ENCODE results near the gene ZNF670.

ZNF670 gene

DNA sequence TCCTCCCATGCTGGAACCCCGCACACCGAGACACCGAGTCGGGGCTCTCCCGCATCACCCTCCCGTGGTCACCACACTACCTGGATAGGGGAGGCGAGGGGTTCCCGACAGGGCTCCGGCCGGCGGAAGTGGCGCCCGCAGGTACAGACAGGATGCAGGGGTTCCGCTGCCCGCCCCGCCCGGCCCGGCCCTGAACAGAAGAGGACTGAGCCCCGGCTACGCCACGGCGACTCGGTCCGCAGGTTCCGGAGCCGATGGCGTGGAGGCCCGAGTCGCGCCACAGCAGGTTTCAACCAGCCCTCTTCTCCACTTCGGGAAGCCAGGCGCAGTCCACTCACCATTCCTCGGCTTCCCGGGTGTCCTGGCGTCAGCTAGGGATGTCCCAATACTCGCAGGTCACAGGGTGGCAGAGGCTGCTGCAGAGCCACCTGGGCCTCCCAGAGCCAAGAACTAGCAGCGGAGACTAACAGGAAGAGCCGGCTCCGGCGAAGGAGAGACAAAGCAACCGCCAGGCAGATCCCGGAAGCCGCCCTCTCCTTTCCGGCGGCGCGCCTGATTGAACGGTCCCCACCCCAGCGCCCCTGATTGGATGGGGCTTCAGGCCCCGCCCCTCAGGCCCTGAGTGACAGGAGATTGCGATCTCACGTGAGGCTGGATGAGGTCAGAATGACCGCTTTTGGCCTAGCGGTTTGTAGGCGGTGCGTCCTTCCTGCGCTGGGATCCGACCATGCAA, 25.4 kb upstream of the ZNF670 start, which contains the start of gene ZNF669:
Gene ZNF669 (minus strand): TSS at position 498 of the 733 bp plus-strand sequence. CDS start 157 bp downstream, at position 341.
- peak; percentile 91 for DNase-seq

DNA sequence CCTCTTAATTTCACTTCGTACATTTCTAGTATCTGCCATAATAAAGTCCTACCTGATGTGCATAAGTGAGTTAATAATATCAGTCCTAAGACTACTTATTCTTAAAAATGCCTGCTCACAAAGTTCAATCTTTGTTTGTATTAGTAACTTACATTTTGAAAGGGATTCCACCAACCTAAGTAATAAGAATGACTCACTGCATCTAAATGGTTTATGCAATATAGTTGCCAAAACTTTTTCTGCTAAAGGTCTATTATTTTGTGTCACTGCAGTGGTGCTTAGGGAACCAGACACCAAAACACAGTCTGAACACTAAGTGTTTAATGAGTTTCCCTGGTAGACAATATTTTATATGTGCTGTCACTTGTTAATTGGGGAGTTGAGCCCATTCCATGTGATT, 23.8 kb upstream of the ZNF670 start:
- no peak for DNase-seq

DNA sequence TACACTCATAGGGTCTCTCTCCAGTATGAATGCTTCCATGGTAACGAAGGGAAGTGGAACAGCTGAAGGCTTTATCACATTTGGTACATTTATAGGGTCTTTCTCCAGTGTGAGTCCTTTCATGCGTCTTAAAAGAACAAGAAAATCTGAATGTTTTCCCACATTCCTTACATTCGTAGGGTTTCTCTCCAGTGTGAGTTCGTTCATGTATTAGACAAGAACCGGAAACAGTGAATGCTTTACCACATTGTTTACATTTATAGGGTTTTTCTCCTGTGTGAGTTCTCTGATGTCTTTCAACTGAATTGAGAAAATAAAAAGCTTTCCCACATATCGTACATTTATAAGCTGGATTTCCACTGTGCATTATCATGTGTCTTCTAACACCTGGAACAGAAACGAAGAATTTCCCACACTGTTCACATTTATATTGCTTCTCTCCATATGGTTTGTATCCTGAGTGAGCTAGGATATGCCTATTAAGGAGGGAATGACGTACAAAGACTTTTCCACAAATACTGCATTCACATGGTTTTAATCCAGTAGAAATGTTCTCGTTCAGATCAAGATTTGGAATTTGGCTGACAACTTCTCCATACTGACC, 22.2 kb upstream of the ZNF670 start:
- no peak for DNase-seq

- DNase-seq = no peak
Measured at GRCh38 chr1:247096958-247097357, 18.3 kb upstream of the ZNF670 start.

GRCh38 chr1:247096544-247096943, 17.9 kb upstream of the ZNF670 start:
- no peak for DNase-seq

GRCh38 chr1:247096112-247096511, 17.5 kb upstream of the ZNF670 start:
- DNase-seq = no peak

- DNase-seq = no peak
Measured at GRCh38 chr1:247090455-247090854, 11.8 kb upstream of the ZNF670 start.

DNA sequence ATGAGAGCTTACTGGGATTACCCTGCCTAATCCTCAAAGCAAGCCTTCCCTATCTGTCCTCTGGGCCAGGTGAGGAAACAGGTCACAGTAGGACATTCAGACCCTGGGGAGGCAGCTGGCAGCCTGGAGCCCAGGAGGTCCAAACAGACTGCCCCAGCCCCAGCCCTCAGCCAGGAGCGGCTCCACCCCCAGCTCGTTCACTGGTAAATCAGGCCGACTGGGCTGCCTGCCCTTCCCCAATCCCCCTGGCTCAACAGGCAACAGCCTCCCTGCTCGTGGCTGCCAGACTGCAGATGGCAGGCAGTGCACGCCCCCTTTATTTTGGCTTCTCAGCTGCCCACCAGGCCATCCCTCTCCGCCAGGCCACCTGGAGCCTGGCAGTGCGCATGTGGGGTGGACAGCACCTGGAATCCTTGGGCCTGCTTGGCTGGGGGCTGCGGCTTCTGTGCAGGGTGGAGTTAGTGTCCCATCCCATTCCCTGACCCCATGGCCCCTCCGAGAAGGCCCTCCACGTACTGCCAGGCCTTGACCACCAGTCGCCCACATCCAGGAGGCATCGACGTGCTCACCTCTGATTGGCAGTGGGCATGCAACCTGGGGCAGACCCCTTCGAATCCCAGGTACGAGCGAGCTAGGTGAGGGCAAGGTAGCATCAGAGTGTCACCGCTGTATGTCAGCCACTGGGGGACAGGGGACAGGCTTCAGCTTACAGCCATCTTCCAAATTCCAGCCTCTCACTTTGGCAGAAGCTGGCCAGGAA, 11.2 kb upstream of the ZNF670 start:
- no peak for DNase-seq

DNA sequence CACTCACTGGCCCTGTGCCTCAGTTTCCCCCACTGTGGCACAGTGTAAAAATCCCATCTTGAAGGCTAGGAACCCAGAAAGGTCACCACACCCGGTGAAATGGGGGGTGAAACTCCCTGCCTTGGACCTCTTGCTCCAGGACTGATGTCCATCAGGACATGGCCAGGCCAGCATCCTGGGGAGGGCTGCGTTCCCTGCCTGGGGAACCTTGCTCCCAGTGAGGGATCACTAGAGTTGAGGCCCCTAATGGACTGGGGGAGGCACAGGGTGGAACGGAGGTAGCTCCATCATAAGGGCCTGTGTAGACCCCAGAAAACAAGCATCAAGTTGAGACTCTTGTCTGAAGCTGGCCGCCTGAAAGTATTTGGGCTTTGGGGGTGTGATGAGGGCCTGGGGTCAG, 10.4 kb upstream of the ZNF670 start:
- DNase-seq = no peak

DNA sequence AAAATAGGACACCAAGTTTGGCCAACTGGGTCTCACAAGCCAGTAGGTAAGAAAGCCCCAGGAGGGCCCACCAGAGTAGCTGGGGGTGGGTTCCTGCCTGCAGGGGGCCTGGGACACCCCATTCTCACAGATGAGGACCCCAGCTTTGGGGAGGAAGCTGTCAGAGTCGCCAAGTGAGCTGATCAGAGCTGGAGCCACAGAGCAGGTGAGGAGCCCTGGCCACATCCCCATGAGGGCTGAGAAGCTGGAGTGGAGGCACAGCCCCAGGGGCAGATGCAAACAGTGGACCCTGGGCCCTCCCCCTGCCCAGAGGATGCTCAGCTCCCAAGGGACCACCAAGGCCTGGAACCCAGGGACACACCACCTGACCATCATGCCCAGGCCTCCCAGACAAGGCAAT, 8.6 kb upstream of the ZNF670 start:
- no peak for DNase-seq

- DNase-seq = no peak
Measured at GRCh38 chr1:247085310-247085709, 6.7 kb upstream of the ZNF670 start.

DNA sequence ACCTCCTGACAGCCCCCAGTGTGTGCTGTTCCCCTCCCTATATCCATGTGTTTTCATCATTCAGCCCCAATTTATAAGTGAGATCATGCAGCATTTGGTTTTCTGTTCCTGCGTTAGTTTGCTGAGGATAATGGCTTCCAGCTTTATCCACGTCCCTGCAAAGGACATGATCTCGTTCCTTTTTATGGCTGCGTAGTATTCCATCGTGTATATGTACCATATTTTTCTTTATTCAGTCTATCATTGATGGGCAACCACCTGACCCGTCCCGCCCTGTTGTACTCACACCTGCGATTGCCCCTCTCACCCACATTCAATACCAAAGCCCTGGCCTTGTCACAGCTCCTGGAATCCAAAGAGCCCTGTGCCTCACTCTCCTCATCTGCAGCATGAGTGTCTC, 6.2 kb upstream of the ZNF670 start:
- DNase-seq = no peak

DNA sequence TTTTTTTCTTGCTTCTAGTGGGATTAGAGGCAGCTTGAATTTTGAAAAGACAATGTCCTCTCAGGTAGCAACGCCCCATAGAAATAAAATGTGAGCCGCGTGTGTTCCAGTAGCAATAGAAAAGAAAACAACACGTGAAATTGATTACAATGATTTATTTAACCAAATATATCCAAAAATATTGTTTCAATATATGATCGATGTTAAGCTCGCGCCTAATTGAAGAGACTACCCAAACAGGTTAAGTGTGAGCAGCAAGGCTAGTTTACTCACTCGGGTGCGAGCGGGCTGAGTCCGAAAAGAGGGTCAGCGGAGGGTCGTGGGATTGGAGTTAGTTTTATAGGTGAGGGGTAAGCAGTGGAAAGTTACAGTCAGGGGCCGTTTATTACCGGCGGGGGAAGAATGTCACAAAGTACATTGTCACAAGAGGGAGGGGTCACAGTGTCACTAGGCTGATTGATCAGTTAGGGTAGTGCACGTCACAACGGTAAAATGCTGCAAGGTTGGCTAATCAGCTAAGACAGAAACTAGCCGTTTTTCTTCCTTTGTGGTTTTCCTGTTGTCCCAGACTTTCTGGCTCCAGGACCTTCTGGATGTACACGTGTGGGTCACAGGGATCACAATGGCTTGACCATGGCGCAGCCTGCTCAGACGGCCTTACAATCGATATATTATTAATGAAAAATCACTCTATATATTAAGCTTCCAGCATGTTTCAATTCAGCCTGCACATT, 697 bp upstream of the ZNF670 start:
- no peak for DNase-seq

DNA sequence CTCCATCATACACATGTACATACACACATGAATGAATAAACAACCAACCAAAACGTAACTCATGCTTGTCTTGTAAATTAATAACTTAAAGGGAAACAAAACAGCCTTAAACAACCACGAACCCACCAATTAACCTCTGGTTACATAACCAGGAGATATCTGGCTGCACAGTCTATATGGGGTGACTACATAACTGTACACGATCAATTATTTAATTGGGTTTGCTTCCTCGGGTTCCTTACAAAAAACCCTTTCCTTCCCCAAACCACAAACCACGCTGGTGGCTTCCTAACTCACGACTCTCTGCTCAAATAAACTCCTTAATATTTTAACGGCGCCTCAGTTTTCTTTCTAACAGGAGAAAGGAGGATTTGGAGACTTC, 744 bp downstream of the ZNF670 start:
- no peak for DNase-seq

DNA sequence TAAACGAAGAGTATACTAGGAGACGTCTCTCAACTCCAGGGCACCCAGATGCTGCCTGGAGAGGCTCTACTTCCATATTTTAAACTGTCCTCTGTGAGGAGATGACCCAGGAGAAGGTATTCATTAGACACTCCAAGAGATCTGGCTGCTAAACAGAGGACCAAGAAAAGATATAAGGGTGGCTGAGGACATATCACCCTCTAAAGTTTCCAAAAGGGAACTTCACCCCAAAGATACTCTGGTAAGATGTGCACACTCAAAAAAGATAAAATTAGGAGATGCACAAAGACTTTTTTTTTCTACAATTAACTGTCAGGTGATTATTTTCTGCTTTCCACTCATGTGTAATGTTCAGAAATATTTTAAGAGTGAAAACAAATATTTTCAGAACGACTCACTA, 1.4 kb downstream of the ZNF670 start:
- DNase-seq = peak; percentile 16

DNA sequence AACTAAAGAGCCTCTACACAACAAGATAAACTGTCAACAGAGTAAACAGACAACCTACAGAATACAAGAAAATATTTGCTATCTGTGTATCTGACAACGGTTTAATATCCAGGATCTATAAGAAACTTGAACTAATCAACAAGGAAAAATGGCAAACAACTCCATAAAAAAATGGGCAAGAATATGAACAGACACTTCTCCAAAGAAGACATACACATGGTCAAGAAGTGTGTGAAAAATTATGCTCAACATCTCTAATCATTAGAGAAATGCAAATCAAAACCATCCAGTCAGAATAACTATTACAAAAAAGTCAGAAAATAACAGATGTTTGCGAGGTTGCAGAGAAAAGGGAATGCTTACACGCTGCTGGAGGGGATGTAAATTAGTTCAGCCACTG, 8.0 kb downstream of the ZNF670 start:
- DNase-seq = no peak

- no peak for DNase-seq
Measured at GRCh38 chr1:247064304-247064703, 14.3 kb downstream of the ZNF670 start.

- no peak for DNase-seq
Measured at GRCh38 chr1:247060771-247061170, 17.8 kb downstream of the ZNF670 start.

GRCh38 chr1:247056071-247056470, 22.5 kb downstream of the ZNF670 start:
- no peak for DNase-seq

DNA sequence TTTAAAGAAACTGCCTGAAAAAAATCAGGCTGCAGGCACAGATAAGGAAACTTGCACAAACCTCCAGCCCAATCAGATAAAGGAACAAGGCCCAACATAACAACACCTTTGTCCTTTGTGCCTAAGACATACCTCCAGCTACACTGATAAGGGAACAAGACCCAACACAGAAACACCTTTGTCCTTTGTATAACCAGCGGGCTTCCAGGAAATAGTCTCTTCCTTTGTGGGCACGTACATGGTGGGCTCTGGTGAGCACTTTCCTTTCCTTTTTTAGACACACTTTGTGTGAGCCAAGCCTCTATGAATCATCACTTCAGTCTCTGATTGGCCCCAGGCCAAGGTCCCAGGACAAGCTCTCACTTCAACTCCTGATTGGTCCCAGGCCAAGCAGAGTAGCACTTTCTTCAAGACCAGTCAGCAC, 23.6 kb downstream of the ZNF670 start:
- DNase-seq = no peak

DNA sequence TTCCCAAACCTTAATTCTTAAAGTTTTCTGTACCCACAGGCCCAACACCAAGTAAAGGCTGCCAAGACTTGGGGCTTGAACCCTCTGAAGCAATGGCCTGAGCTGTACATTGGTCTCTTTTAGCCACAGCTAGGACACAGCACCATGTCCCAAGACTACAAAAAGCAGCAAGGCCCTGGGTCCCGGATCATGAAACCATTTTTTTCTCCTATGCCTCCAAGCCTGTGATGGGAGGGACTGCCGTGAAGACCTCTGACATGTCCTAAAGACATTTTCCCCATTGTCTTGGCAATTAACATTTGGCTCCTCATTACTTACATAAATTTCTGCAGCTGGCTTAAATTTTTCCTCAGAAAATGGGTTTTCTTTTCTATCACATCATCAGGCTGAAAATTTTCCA, 30.9 kb downstream of the ZNF670 start:
- no peak for DNase-seq

DNA sequence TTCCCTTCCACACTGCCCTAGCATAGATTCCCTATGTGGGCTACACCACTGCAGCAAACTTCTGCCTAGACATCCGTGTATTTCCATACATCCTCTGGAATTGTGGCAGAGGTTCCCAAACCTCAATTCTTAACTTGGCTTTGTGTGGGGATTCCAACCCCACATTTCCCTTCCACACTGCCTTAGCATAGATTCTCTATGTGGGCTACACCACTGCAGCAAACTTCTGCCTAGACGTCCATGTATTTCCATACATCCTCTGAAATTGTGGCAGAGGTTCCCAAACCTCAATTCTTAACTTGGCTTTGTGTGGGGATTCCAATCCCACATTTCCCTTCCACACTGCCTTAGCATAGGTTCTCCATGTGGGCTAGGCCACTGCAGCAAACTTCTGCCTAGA, 31.4 kb downstream of the ZNF670 start:
- DNase-seq = no peak

DNA sequence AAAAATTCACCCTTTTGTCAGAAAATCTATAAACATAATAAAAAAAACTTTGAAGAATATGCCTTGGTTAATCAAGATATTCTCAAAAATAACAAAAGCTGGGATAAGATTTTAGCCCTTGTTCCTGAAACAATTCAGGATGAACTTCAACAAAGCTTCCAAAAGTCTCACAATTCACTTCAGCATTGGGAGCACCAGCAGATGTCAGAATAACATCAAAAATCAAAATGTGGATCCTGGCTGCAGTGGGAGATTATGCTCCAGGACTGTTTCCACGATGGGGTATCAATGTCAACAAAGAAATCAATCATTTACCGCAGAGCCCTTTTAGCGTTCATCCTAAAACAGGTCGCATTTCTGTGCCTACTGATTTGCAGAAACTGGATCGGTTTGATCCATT, 35.2 kb downstream of the ZNF670 start:
- no peak for DNase-seq
